Left ventricle myocardium inferior (tissue), 1 donor: Measurements from ENCODE around the gene PRG2. TPM values are rescaled to one million over a fixed set of nuclear protein-coding genes. Genes with fewer than 3 reads are reported as not detected.

ENCODE experiments used
- DNase-seq: peaks from one replicate; pipeline ENCODE4 v3.0.0-alpha.2; 2020
- H3K27ac ChIP-seq: fragments of 200-600 bp; replicated peaks from 2 replicates; pipeline ENCODE4 v1.8.0; 2021
- H3K27me3 ChIP-seq: fragments of 200-600 bp; 2 replicates; pipeline ENCODE4 v1.8.0; 2021; ENCODE audit warnings: low read depth
- H3K36me3 ChIP-seq: fragments of 200-600 bp; 2 replicates; pipeline ENCODE4 v1.8.0; 2021
- H3K4me1 ChIP-seq: fragments of 200-600 bp; 2 replicates; pipeline ENCODE4 v1.8.0; 2021
- H3K4me3 ChIP-seq: fragments of 200-600 bp; 2 replicates; pipeline ENCODE4 v1.8.0; 2021; ENCODE audit warnings: mild to moderate bottlenecking, moderate library complexity
- H3K9me3 ChIP-seq: fragments of 200-600 bp; replicated peaks from 2 replicates; pipeline ENCODE4 v1.8.0; 2021
- intact Hi-C: fragments of 100-400 bp; cut with micrococcal nuclease; formaldehyde crosslinking; loops from one replicate; pipeline ENCODE4 v1.11.0; 2022
- total RNA-seq: library from RNA; stranded (reverse); fragmentation: NEBNext Ultra II Directional; extraction: Animal tissue kit (Norgen Biotek cat#: 25700); gene quantifications from one replicate; pipeline ENCODE4 v1.2.1, GENCODE V29; 2021
- TF ChIP-seq, protein P1 (sequence below): fragments of 200-600 bp; IDR thresholded peaks from 2 replicates; pipeline ENCODE4 v1.8.0; 2021; ENCODE audit warnings: antibody characterized with exemption, mild to moderate bottlenecking, borderline replicate concordance
- donor health status: DM: no; HTN: yes; CAD: no; lungs with severe emphysema.

Gene PRG2
- total RNA-seq, 1 donor from 2014 or later = not detected

DNA sequence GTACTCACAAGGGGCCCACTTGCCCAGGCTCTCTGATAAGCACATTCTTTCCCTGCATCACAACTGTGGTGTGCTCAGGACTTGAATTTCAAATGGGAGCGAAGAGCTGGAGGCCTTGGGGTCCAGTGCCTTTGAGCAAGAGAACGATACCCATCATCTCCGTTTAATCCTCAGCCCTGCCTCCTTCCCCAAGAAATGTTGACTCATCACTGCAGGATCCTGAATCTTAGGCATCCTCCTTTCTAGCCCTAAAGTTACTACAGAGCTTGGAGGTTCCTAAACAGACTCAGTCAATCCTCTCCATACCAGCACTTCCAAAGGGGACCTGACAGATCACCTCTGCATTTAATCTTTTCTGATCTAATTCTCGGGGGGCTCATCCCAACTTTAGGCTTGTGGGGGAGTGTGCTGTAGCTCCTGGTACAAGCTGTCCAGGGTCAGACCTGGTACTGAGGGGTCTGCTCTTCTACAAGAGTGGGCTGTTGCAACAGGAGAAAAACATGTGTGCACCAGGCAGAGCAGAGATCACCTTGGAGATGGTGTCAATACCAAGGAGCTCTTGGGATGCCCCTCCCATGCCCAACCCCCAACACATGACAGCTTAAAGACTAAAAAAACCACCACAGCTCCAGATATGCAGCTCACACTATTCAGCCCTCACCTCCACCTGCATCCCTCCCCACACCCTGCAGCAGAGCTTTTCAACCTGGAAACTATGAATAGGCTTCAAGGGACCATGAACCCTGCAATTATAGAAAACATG is 3.9 kb upstream of the PRG2 start:
- Histone ChIP-seq H3K4me3 (no peak overlapping the region), H3K36me3 (no peaks in the 10 kb centered on the region), H3K27me3 (peaks cover 6% of the 10 kb centered on the region), H3K4me1 (no peaks in the 10 kb centered on the region), H3K27ac (no peak overlapping the region), H3K9me3 (no peaks in the 10 kb centered on the region)
- intact Hi-C loops = no loop called here
- TF ChIP-seq, protein P1, sequence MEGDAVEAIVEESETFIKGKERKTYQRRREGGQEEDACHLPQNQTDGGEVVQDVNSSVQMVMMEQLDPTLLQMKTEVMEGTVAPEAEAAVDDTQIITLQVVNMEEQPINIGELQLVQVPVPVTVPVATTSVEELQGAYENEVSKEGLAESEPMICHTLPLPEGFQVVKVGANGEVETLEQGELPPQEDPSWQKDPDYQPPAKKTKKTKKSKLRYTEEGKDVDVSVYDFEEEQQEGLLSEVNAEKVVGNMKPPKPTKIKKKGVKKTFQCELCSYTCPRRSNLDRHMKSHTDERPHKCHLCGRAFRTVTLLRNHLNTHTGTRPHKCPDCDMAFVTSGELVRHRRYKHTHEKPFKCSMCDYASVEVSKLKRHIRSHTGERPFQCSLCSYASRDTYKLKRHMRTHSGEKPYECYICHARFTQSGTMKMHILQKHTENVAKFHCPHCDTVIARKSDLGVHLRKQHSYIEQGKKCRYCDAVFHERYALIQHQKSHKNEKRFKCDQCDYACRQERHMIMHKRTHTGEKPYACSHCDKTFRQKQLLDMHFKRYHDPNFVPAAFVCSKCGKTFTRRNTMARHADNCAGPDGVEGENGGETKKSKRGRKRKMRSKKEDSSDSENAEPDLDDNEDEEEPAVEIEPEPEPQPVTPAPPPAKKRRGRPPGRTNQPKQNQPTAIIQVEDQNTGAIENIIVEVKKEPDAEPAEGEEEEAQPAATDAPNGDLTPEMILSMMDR = no peak
- no peak for DNase-seq

DNA sequence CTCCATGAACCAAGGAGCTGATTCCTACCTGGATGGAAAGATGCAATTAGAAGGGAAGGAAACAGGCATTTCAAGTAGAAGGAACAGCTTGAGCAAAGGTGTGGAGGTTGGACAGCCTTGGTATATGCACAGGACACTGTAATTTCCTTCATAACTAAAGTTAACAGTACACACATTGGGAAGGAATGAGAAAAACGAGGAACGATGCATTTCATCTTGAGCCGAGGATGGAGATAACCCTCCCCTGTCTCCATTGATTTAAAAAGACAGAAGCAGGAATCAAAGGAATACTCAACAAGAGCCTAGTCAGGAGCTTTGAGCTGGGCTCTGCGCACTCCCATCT is 2.3 kb upstream of the PRG2 start:
- Histone ChIP-seq H3K4me3 (no peak overlapping the region), H3K4me1 (no peaks in the 10 kb centered on the region), H3K36me3 (no peaks in the 10 kb centered on the region), H3K9me3 (no peaks in the 10 kb centered on the region), H3K27me3 (peaks cover 7% of the 10 kb centered on the region), H3K27ac (no peak overlapping the region)
- TF ChIP-seq, protein P1 = no peak
- intact Hi-C loops = no loop called here
- DNase-seq = no peak

DNA sequence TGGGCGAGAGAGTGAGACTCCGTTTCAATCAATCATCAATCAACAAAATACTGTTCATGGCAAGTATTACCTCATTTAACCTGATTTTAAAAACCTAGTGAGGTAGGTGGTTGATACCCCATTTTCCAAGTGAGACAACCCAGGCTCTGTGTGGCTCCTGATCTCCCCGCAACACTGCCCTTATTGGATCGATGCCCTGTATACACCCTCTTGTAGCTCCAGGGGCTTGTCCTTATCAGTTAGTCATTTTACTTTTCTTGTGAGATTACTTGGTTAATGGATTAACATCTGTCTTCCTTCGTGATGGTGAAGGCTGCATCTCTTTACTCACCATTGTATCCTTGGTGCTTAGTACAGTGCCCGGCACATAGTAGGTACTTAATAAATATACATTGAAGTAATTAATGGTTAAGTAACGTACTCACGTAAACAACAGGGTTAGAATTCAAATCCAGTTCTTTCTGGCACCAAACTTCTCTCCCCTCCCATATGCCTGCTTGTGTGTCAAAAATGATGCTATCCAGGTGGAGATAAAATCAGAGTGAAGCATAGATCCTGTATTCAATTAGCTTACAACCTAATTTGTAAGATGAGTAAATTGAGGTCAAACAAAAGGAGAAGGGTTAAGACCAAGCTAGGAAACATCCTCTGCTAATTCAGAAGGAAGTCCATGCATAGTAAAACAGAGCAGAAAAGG is 1.8 kb upstream of the PRG2 start:
- H3K4me1 ChIP-seq = peaks cover 5% of the 10 kb centered on the region
- peaks cover 10% of the 10 kb centered on the region for H3K27me3 ChIP-seq
- no peak overlapping the region for H3K4me3 ChIP-seq
- DNase-seq = no peak
- intact Hi-C loops = no loop called here
- H3K9me3 ChIP-seq = no peaks in the 10 kb centered on the region
- TF ChIP-seq, protein P1 = no peak
- H3K36me3 ChIP-seq = no peaks in the 10 kb centered on the region
- no peak overlapping the region for H3K27ac ChIP-seq

DNA sequence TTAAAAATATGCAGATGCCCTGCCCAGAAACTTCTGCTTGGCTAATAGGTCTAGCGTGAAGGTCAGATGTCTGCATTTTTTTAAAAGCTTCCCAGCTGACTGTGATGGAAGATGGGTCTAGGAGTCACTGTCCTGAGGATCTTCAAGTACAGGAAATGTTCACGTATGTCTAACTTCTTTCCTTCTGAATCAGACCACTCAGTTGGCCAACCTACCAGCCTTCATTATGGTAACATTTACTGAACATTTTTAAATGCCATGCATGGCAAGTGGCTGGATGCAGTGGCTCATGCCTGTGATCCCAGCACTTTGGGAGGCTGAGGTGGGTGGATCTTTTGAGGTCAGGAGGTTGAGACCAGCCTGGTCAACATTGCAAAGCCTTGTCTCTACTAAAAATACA is 1.1 kb upstream of the PRG2 start:
- Histone ChIP-seq H3K4me3 (no peak overlapping the region), H3K27ac (no peak overlapping the region), H3K4me1 (peaks cover 9% of the 10 kb centered on the region), H3K36me3 (no peaks in the 10 kb centered on the region), H3K9me3 (no peaks in the 10 kb centered on the region), H3K27me3 (peaks cover 10% of the 10 kb centered on the region)
- intact Hi-C loops = no loop called here
- TF ChIP-seq, protein P1 = no peak
- no peak for DNase-seq

DNA sequence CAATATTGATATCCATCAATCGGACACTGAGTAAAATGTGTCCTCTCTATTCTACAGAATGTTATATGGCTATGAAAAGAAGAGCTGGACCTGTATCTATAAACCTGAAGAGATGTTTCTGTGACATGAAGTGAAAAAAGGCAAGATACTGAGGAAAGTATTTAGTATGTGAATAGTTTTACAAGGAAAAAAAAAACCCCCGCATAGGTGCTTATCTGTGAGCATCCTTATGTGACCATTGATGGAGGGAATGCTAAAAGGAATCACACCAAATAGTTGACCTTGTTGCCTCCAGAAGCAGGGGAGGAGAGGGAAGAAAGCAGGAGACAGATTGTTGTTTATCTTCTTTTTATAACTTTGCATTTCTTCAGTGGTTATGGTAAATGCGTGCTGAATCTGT is 661 bp upstream of the PRG2 start:
- TF ChIP-seq, protein P1 = no peak
- peaks cover 9% of the 10 kb centered on the region for H3K4me1 ChIP-seq
- no peak for DNase-seq
- no peak overlapping the region for H3K4me3 ChIP-seq
- no peaks in the 10 kb centered on the region for H3K36me3 ChIP-seq
- no peaks in the 10 kb centered on the region for H3K9me3 ChIP-seq
- intact Hi-C loops = no loop called here
- no peak overlapping the region for H3K27ac ChIP-seq
- peaks cover 10% of the 10 kb centered on the region for H3K27me3 ChIP-seq
